ENCODE data around the gene TGM6. TPM values are rescaled to one million over a fixed set of nuclear protein-coding genes. Genes with fewer than 3 reads are reported as not detected.

Gene TGM6
- total and polyA plus RNA-seq, 10 donors = not detected

DNA sequence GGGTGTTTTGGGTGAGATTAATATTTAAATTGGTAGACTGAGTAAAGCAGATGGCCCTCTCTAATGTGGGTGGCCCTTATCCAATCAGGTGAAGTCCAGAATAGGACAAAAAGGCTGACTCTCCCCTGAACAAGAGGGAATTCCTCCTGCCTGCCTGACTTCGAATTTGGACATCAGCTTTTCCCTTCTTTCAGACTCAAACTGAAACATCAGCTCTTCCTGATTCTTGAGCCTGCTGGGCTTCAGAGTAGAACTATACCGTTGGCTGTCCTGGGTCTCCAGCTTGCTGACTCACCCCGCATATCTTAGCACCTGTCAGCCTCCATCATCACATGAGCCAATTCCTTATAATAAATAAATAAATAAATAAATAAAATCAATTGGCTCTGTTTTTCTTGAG lies 15.0 kb upstream of the TGM6 start:
- WGBS, 5 donors = 61 to 75% (median 74%) methylated on average over 3 of the region's 3 CpGs
- H3K9me3 ChIP-seq = peaks cover 0 to 29% (median 17%) of the 10 kb centered on the region in 8 donors
- TF ChIP-seq, protein P1, sequence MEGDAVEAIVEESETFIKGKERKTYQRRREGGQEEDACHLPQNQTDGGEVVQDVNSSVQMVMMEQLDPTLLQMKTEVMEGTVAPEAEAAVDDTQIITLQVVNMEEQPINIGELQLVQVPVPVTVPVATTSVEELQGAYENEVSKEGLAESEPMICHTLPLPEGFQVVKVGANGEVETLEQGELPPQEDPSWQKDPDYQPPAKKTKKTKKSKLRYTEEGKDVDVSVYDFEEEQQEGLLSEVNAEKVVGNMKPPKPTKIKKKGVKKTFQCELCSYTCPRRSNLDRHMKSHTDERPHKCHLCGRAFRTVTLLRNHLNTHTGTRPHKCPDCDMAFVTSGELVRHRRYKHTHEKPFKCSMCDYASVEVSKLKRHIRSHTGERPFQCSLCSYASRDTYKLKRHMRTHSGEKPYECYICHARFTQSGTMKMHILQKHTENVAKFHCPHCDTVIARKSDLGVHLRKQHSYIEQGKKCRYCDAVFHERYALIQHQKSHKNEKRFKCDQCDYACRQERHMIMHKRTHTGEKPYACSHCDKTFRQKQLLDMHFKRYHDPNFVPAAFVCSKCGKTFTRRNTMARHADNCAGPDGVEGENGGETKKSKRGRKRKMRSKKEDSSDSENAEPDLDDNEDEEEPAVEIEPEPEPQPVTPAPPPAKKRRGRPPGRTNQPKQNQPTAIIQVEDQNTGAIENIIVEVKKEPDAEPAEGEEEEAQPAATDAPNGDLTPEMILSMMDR (IDR thresholded peaks at IDR 0.05 in 8 of 11, conservative IDR thresholded peaks at IDR 0.05 in 3 of 11) = no peak
- TF ChIP-seq POLR2AphosphoS5 (IDR thresholded peaks at IDR 0.05) (no peak), POLR2A (IDR thresholded peaks at IDR 0.05) (no peak)
- peaks cover 0 to 38% (median 0%) of the 10 kb centered on the region in 7 donors for H3K27me3 ChIP-seq (replicated peaks in 1 of 7)
- no peak for DNase-seq
- intact Hi-C loops (cut with DNase I; ENCODE audit: low total_unique reads) = no loop called here
- H3K27ac ChIP-seq = no peak overlapping the region
- H3K4me1 ChIP-seq = no peaks in the 10 kb centered on the region
- H3K4me3 ChIP-seq = no peak overlapping the region
- H3K36me3 ChIP-seq = no peaks in the 10 kb centered on the region

DNA sequence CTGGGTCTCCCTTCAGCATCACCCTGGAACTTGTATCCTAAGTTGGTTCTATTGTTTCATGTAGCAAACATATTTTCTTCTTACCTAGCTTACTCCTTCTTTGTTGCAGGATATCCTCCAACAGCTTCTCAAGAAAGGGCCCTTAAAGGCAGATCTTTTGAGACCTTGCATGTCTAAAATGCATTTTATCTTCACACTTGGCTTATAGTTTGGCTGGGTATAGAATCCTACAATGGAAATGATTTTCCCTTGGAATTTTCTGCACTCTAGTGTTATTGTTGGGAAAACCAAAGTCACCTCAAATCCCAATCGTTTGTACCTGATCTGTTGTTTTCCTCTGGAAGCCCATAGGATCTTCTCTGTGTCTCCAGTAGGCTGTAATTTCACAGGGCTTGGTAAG lies 12.1 kb upstream of the TGM6 start:
- no peaks in the 10 kb centered on the region for H3K36me3 ChIP-seq
- no peak overlapping the region for H3K27ac ChIP-seq
- H3K27me3 ChIP-seq (replicated peaks in 1 of 7) = peaks cover 0 to 47% (median 0%) of the 10 kb centered on the region in 7 donors
- 45 to 64% (median 47%) methylated on average over 1 of the region's 1 CpG for WGBS, 5 donors
- intact Hi-C loops (cut with DNase I; ENCODE audit: low total_unique reads) = no loop called here
- DNase-seq = no peak
- TF ChIP-seq, protein P1 (IDR thresholded peaks at IDR 0.05 in 8 of 11, conservative IDR thresholded peaks at IDR 0.05 in 3 of 11) = no peak
- no peak for TF ChIP-seq POLR2AphosphoS5 (IDR thresholded peaks at IDR 0.05)
- TF ChIP-seq POLR2A (IDR thresholded peaks at IDR 0.05) = no peak
- H3K4me3 ChIP-seq = no peak overlapping the region
- peaks cover 0 to 11% (median 0%) of the 10 kb centered on the region in 8 donors for H3K9me3 ChIP-seq
- no peaks in the 10 kb centered on the region for H3K4me1 ChIP-seq

DNA sequence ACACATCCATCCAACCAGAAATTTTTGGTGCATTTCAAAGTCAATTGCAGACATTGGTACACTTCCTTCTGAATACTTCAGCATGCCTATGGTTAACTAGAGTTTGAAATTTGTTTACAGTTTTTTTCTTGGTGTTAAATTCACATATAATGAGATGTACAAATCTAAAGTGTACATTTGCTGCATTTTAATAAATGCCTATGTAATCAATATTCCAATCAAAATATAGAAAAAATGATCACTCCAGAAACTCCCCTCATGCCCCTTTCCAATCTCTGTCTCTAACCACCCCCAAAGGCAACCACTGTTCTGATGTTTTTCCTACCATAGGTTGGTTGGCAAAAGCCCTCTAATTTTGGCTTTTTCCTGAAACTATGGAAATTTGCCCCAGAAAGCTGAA lies 7.6 kb upstream of the TGM6 start:
- Histone ChIP-seq H3K4me1 (no peaks in the 10 kb centered on the region), H3K27me3 (replicated peaks in 1 of 7) (peaks cover 0 to 37% (median 0%) of the 10 kb centered on the region in 7 donors), H3K27ac (no peak overlapping the region), H3K36me3 (no peaks in the 10 kb centered on the region), H3K9me3 (peaks cover 0 to 11% (median 0%) of the 10 kb centered on the region in 8 donors), H3K4me3 (no peak overlapping the region)
- TF ChIP-seq, protein P1 (IDR thresholded peaks at IDR 0.05 in 8 of 11, conservative IDR thresholded peaks at IDR 0.05 in 3 of 11) = no peak
- TF ChIP-seq POLR2AphosphoS5 (IDR thresholded peaks at IDR 0.05) = no peak
- no peak for TF ChIP-seq POLR2A (IDR thresholded peaks at IDR 0.05)
- DNase-seq = no peak
- intact Hi-C loops (cut with DNase I; ENCODE audit: low total_unique reads) = no loop called here

DNA sequence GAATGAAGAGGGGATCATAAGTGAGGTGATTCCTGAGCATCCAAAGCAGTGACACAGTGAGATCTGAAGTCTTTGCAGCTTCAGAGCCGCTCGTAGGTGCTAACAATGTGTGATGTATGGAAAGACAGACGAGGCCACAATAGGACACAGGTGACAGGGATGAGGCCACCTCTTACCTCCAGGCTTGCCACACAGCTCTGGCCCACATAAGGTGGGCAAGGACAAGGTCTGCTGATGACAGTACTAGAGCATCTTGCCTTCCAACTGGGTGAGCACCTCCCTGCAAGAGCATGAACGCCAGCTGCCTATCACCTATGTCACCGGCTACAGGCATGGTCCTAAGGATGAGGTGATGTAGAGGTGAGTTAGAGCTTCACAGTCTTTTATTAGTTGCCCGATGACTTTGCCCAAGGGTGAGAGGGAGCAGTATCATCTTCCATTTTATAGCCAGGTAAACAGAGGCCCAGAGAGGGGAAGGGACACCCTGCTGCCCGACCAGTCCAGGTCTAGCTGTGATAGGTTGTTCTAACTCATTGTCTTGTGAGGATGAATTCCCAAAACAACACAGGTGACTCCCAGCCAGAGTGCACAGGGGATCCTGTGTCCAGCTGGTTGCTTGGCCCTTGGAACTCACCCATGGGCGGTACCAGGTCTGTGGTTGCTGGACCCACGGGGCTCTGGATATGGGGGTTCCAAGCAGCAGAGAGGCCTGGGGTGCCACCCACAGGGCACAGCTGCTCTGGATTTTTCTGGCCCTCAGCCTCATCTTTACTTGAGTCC lies 6.2 kb upstream of the TGM6 start:
- Histone ChIP-seq H3K36me3 (no peaks in the 10 kb centered on the region), H3K4me1 (peaks cover 0 to 8% (median 4%) of the 10 kb centered on the region in 6 donors), H3K9me3 (no peaks in the 10 kb centered on the region), H3K27me3 (replicated peaks in 1 of 7) (peaks cover 0 to 40% (median 0%) of the 10 kb centered on the region in 7 donors), H3K4me3 (no peak overlapping the region), H3K27ac (no peak overlapping the region)
- DNase-seq = no peak
- intact Hi-C loops (cut with DNase I; ENCODE audit: low total_unique reads) = no loop called here
- 73 to 87% (median 86%) methylated on average over 7 to 9 of the region's 9 CpGs for WGBS, 5 donors
- TF ChIP-seq, protein P1 (IDR thresholded peaks at IDR 0.05 in 8 of 11, conservative IDR thresholded peaks at IDR 0.05 in 3 of 11) = no peak
- TF ChIP-seq POLR2A (IDR thresholded peaks at IDR 0.05) (no peak), POLR2AphosphoS5 (IDR thresholded peaks at IDR 0.05) (no peak)

All from spleen (tissue), 11 donors.